Uterus (tissue), 4 donors: ENCODE results near the gene ACCSL. TPM values are rescaled to one million over a fixed set of nuclear protein-coding genes. Genes with fewer than 3 reads are reported as not detected.

Experiments
- DNase-seq, 2 donors: peaks; one replicate each; pipeline ENCODE4 v3.0.0-alpha.2; 2019 to 2020
- H3K27ac ChIP-seq, 2 donors: fragments of 200-600 bp; sonication (generic); 1 replicate in 1 of 2; 2 replicates in 1 of 2; pipeline ENCODE4 v1.5.1; 2016 to 2018
- H3K27me3 ChIP-seq, 2 donors: fragments of 200-600 bp; sonication (generic); one replicate each; pipeline ENCODE4 v1.5.1; 2018 to 2019; ENCODE audit warnings: control low read depth in 1 of 2
- H3K36me3 ChIP-seq, 2 donors: fragments of 200-600 bp; sonication (generic); one replicate each; pipeline ENCODE4 v1.5.1; 2019; ENCODE audit warnings: control low read depth in 1 of 2
- H3K4me1 ChIP-seq, 2 donors: fragments of 200-600 bp; sonication (generic); one replicate each; pipeline ENCODE4 v1.5.1; 2018 to 2019; ENCODE audit warnings: control low read depth in 1 of 2
- H3K4me3 ChIP-seq, 2 donors: fragments of 200-600 bp; sonication (generic); 1 replicate in 1 of 2; 2 replicates in 1 of 2; pipeline ENCODE4 v1.5.1; 2018 to 2019; ENCODE audit warnings: mild to moderate bottlenecking in 1 of 2
- H3K9me3 ChIP-seq, 2 donors: fragments of 200-600 bp; sonication (generic); one replicate each; pipeline ENCODE4 v1.5.1; 2019; ENCODE audit warnings: control low read depth in 1 of 2
- POLR2A ChIP-seq, 2 donors: fragments of 450-650 bp; IDR thresholded peaks; one replicate each; pipeline ENCODE4 v1.6.1; 2016; ENCODE audit warnings: antibody characterized with exemption in 2 of 2, mild to moderate bottlenecking in 1 of 2, moderate library complexity in 1 of 2
- intact Hi-C: fragments of 100-400 bp; cut with DNase I; formaldehyde crosslinking; loops from one replicate; pipeline ENCODE4 v1.15.1; 2023; ENCODE audit warnings: low total_unique reads
- total RNA-seq, 4 donors: library from RNA; depleted of rRNA in 3 of 4; stranded (reverse); fragments of >200 nt in 3 of 4; gene quantifications; one replicate each; pipeline versions ENCODE4 v1.1.0 to v1.2.4, GENCODE V29; 2014 to 2023
- TF ChIP-seq, protein P1 (sequence below), 4 experiments: fragments of 200-600 bp in 2 of 4; fragments of 450-650 bp in 2 of 4; sonication (generic) in 2 of 4; IDR thresholded peaks; one replicate each; pipeline ENCODE4 v1.5.1; 2016 to 2019; ENCODE audit warnings: antibody characterized with exemption in 4 of 4, mild to moderate bottlenecking in 2 of 4, moderate library complexity in 1 of 4
- donor health status: DM: yes; HTN: yes; CAD: no.

Gene ACCSL
- total RNA-seq, 4 donors from 2014 or later: not detected

DNA sequence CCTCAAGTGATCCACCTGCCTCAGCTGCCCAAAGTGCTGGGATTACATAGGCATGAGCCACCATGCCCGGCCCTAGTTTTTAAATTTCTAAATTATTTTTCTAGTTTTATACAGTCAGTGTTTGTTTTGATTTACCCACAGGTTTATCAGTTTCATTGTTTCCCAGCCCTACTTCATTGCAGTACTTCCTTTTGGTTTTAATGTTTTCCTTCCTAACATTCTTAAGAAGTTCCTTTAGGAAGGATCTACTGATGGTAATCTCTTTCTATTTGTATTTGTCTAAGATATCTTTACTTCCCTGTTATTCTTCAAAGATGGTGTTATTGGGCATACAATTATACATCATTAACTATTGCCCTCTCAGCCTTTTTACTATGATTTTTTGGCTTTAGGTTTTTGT, 42.8 kb downstream of the ACCSL start:
- Histone ChIP-seq H3K36me3 (no peaks in the 10 kb centered on the region), H3K4me1 (no peaks in the 10 kb centered on the region), H3K4me3 (no peak overlapping the region), H3K9me3 (no peaks in the 10 kb centered on the region), H3K27ac (no peak overlapping the region), H3K27me3 (no peaks in the 10 kb centered on the region)
- intact Hi-C loops: loop anchor here (10.0 kb wide), 1 partner anchor 444 kb away; no protein-coding TSS in a partner anchor
- no peak for DNase-seq
- TF ChIP-seq POLR2A (IDR thresholded peaks at IDR 0.05): no peak
- TF ChIP-seq, protein P1, sequence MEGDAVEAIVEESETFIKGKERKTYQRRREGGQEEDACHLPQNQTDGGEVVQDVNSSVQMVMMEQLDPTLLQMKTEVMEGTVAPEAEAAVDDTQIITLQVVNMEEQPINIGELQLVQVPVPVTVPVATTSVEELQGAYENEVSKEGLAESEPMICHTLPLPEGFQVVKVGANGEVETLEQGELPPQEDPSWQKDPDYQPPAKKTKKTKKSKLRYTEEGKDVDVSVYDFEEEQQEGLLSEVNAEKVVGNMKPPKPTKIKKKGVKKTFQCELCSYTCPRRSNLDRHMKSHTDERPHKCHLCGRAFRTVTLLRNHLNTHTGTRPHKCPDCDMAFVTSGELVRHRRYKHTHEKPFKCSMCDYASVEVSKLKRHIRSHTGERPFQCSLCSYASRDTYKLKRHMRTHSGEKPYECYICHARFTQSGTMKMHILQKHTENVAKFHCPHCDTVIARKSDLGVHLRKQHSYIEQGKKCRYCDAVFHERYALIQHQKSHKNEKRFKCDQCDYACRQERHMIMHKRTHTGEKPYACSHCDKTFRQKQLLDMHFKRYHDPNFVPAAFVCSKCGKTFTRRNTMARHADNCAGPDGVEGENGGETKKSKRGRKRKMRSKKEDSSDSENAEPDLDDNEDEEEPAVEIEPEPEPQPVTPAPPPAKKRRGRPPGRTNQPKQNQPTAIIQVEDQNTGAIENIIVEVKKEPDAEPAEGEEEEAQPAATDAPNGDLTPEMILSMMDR (IDR thresholded peaks at IDR 0.05): no peak

- no peak for TF ChIP-seq POLR2A (IDR thresholded peaks at IDR 0.05)
- TF ChIP-seq, protein P1 (IDR thresholded peaks at IDR 0.05): peak; percentile 71 to 85 (median 78)
- intact Hi-C loops: loop anchor here (10.0 kb wide), 1 partner anchor 440 kb away; no protein-coding TSS in a partner anchor
- DNase-seq: peak; percentile 75 to 90
- no peak overlapping the region for H3K4me3 ChIP-seq
- no peaks in the 10 kb centered on the region for H3K9me3 ChIP-seq
- no peaks in the 10 kb centered on the region for H3K36me3 ChIP-seq
- no peaks in the 10 kb centered on the region for H3K27me3 ChIP-seq
- H3K4me1 ChIP-seq: no peaks in the 10 kb centered on the region
- no peak overlapping the region for H3K27ac ChIP-seq
Measured at GRCh38 chr11:44094260-44094868, 46.6 kb downstream of the ACCSL start.

DNA sequence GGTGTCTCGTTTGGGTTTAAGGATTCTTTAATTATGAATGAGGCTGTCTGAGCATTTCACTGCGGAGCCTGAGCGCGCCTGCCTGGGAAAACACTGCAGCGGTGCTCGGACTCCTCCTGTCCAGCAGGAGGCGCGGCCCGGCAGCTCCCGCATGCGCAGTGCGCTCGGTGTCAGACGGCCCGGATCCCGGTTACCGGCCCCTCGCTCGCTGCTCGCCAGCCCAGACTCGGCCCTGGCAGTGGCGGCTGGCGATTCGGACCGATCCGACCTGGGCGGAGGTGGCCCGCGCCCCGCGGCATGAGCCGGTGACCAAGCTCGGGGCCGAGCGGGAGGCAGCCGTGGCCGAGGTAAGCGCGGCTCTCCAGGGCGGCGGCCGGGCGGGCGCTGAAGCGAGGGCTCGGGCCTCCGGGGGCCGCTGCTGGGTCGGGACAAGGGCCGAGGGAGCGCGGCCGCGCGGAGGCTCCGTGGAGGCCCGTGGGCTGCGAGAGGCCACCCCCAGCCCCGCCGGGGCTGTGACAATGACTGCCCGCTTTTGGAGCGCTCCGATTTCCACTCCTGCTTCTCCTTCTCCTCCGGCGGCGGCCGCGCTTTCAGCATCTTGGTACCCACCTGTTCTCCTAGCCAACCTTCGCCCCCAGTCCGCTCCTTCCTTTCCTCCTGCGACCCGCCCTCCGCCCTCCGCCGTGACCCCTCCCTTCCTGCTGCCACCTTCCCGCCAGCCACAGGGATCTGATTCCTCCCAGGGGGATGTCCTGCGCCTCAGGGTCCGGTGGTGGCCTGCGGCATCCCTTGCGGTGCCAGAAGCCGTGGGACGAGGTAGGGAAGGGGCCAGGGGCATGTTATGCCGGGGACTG, 48.0 kb downstream of the ACCSL start, which contains the start of gene EXT2:
Gene EXT2, plus strand, starts transcription at position 173 of the 854 bp plus-strand sequence. CDS start 12,035 bp downstream, outside the sequence.
- no peaks in the 10 kb centered on the region for H3K36me3 ChIP-seq
- DNase-seq: peak; percentile 86 to 89
- H3K4me1 ChIP-seq: no peaks in the 10 kb centered on the region
- H3K9me3 ChIP-seq: no peaks in the 10 kb centered on the region
- H3K27ac ChIP-seq: peak within 1 kb of the TSS; percentile 72 to 74
- peak within 1 kb of the TSS; percentile 66 to 72 for H3K4me3 ChIP-seq
- intact Hi-C loops: loop anchor here (10.0 kb wide), 1 partner anchor 439 kb away; no protein-coding TSS in a partner anchor
- TF ChIP-seq, protein P1 (IDR thresholded peaks at IDR 0.05): peak; percentile 92 to 94 (median 93)
- TF ChIP-seq POLR2A (IDR thresholded peaks at IDR 0.05): peak; percentile 37 to 72
- H3K27me3 ChIP-seq: no peaks in the 10 kb centered on the region

GRCh38 chr11:44096360-44097185, 48.8 kb downstream of the ACCSL start:
- Histone ChIP-seq H3K27ac (peak overlapping the region in 1 of 2 donors; percentile 74), H3K27me3 (no peaks in the 10 kb centered on the region), H3K9me3 (no peaks in the 10 kb centered on the region), H3K36me3 (no peaks in the 10 kb centered on the region), H3K4me1 (no peaks in the 10 kb centered on the region), H3K4me3 (peak overlapping the region; percentile 66 to 72)
- TF ChIP-seq, protein P1 (IDR thresholded peaks at IDR 0.05): no peak
- TF ChIP-seq POLR2A (IDR thresholded peaks at IDR 0.05): no peak
- no peak for DNase-seq
- intact Hi-C loops: loop anchor here (10.0 kb wide), 1 partner anchor 438 kb away; no protein-coding TSS in a partner anchor
